ENCODE results near the gene CPXM1.
"Not testable (repeated sequence)": the region's sequence is repeated elsewhere in the genome, so short reads cannot be mapped to it uniquely, and the experiment has no call there.

CPXM1 gene

DNA sequence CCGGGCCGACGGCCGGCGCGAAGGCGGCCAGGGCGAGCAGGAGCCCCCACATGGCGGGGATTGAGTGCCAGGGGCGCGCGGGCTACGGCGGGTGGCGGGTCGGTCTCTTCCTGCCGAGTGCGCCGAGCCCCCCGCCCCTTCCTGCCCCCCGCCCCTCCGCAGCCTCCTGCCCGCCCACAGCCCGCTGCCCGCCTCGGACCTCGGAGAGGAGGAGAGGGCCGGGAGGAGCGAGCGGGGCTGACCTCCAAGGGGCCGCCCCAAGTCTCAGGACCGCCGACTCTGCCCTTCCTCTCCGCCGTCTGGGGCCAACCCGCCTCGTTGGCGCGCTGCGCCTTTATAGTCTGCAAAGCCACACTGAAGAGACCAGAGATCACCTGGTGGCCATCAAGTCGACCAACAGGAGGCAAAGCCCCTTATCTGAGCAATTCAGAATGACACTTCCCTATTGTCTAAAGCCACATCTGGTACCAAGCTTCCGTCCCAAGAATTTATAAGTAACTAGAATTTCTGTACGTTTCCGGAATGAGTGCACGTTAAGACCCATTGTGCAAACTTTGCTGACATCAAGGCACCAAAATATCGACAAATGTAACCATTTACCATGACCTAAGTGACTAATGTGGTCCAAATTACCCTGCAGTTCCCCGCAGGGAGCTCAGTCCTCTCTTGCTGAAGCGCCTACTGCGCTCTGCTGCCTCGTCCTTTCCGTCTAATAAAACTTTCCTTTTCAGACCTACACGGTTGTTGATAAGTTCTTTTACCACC is at the start of gene CPXM1:
Gene CPXM1, minus strand, starts transcription at position 107 of the 765 bp plus-strand sequence. Its CDS starts 55 bp downstream, at position 52.
- DNase-seq (ENCODE audit: low spot score), result peak; percentile 79

DNA sequence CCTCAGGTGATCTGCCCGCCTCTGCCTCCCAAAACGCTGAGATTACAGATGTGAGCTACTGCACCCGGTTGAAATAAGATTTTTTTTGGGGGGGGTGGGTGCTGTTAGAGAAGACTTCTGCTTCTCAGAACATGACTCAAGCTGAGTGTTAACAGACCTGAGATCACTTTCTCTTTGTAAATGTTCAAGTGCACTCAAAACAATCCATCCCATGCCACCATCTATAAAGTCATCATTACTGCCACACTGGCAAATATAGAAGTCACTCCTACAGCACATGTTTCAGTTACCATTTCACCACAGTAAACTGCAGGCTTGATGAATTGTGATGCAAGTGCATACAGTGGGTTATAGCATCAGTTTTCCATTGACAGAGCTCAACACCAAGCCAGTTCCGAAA is 49.1 kb upstream of the CPXM1 start:
- no peak for DNase-seq (ENCODE audit: low spot score)

DNA sequence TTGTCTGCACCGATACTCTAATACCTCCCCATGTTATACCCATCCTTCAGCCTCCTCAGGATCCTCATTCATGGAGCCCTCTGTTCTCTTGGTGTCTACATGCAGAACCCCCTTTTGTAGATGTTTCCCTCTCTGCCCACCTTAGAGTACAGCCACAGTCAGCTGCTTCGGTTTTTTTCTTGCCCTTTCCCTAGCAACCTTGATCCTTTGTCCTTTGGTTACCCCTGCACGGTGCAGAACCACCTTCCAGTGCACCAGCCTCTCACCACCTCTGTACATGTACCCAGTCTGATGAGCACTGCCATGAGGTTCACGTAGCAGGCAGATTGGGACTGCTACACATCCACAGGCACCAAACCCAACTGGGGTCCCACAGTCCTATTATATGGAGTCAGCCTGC is 47.4 kb upstream of the CPXM1 start:
- DNase-seq (ENCODE audit: low spot score), result no peak

DNA sequence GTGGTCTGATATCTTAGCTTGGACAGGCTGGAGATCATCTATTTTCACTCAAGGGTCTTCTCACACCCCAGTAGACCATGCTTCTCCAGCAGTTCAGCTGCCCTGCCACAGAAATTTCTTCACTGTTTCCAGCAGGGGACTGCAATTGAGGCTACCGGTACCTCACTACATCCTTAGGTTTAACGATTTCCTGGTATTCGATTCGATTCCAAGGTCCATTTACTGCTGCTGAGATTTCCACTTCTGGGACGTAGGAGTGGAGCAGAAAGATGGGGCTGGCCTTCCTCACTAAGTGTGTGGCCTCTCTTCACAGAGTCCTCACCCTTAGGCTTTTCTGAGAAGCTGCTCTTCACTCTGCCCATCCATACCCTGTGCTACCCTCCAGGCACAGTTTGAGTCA is 46.3 kb upstream of the CPXM1 start:
- DNase-seq (ENCODE audit: low spot score), result no peak

DNA sequence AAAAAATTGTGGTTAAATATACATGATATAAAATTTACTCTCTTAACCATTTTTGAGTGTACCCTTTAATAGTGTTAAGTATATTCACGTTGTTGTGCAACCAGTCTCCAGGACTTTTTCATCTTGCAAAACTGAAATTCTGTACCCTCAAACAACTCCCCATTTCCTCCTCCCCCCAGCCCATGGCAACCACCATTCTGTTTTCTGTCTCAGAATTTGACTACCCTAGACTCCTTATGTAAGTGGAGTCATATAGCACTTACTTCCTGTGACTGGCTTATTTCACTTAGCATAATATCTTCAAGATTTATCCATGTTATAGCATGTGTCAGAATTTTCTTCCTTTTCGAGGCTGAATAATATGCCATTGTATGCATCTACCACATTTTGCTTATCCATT is 45.2 kb upstream of the CPXM1 start:
- DNase-seq (ENCODE audit: low spot score), result no peak

DNA sequence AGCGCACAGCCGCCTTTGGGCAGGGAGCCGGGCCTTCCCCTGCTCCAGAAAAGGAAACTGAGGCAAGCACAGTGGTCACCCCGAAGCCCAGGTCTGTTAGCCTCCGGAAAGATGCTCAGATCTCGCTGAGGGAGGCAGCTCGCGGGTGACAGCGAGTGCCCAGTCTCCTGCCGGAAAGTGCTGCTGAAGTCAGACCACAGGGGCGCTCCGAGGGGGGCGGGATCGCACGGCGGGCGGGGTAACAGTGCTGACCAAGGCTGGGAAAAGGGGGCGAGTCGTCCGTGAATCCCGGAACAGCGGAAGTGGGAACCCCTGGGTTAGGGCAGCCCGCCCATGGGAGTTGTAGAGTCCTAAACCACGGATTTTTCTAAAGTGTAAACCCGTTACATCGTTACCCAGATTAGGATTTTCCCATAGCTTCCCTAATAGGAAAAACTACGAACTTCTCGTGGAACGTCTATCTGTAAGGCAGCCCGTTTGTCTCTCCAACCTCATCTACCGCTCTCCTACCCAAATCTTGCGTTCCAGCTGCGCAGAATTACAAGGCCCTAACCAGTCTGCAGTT is 40.6 kb upstream of the CPXM1 start:
- DNase-seq (ENCODE audit: low spot score), result peak; percentile 87

DNA sequence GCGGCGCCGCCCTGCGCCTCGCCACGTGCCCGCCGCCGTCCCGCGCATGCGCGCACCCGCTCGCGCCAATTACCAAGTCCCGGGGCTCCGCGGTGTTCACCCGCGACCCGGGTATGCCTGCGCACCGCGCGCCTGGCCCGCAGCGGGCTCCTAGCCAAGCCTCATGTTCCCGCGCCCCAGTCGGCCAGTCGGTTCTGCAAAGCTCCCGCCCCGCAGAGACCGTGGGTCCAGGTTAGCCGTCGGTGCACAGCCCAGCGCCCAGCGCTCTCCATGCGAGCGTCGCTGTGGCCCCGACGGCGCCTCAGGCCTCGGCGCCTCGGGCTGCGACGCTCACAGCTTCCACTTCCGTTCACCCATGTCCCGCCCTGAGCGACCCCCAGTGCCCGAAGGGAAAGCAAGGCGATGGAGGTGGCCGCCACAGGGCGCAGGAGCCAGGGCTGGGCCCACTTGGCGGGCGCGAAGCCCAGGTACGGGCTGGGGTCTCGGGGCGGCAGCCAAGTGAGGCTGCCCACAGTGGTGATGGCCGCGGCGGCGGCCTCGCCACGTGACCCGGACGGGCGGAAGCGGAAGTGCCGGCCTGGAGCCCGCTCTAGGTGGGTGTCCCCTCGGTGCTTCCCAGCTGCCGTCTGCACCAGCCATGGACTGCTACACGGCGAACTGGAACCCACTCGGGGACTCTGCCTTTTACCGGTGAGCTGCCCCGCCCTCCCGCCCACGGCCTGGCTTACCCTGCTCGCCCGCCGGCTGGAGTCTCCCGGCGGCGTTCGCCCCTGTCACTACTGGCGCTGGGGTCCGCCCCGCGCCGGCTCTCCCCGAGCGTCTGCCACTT is 39.9 kb upstream of the CPXM1 start, which contains the start of the genes PCED1A and VPS16:
Gene PCED1A, minus strand, starts transcription at position 518 of the 829 bp plus-strand sequence. CDS start 743 bp downstream, outside the sequence.
Gene VPS16, plus strand, starts transcription at position 608 of the 829 bp plus-strand sequence. Its CDS starts 30 bp downstream, at position 638.
- peak; percentile 95 for DNase-seq (ENCODE audit: low spot score)

DNA sequence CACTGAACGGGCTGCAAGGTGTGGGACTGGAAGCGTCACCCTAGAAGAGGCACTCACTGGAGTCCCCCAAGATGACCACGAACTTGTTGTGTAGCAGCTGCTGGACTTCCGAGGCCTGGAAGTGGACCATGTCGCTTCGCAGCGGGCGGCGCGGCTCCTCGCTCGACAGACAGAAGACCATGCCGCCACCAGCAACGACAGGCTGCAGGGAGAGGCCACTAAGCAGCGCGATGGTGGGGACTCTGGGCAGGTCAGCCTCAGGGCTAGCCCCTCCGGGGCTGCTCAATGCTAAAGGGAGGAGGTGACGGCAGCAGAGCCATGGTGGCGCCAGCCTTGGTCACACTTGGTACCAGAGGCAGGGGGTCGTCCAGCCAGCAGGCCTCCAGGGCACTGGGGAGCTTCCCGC is 39.3 kb upstream of the CPXM1 start:
- DNase-seq (ENCODE audit: low spot score), result no peak

DNA sequence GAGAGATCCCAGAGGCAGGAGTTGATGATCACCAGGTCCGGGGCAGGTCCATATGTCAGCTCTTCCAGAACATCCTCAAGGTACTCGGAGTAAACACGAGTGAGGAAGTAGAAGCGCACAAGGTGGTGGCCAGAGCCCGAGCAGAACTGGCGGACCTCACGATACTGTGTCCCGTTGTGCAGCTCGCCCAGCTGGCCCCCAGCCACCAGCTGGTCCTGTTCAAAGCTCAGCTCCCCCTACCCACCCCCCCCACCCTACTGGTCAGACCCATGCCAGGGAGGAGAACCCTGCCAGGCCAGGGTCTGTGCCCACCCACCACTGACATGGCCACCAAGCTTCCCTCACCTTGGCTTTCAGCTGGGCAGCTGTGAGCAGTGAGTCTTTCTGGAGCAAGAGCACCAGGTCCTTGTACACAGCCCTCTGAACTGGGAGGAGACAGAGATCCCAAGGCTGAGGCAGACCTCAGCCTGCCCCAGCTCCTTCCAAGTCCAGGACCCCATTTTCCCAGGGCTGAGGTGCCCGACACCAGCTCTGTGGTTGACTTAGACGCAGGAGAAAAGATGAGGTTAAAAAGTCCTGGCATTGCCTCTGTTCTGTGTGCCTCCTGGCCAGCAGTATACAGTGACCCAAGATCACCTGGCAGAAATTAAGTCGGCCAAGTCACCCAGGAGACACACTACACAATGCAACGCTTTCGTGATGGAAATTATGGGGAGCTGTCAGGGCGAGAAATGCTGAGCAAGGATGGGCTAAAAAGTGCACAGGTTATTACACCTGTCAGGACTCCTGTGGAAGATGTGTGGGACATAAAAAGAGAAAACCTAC is 38.6 kb upstream of the CPXM1 start:
- DNase-seq (ENCODE audit: low spot score), result no peak

DNA sequence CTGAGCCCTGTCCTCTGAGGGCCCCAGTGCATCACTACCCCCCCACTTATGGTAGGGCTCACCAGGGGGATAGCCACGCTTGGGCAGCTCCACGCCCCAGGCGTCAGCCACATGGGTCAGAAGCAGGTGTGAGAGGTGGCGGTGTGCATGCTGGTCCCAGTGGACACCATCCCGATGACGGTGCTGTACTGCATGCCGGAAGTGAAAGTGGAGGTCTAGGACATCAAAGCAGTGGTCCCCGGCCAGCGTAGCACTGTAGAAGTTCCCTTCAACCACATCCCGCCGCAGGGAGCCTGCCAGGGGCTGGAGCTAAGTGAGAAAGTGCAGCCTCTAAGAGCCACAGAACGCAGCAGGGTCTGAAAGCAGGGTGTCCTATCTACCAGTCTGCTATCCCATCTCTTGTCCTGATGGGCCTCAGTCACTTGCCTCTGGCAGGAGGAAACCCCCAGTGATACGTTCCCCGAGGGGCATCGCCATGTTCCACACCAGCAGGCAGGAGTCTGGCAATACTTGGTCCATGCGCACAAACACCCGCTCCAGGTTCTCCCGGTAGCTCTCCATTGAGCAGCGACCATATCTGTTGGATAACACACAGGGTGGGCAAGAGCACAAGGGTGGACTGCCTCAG is 37.9 kb upstream of the CPXM1 start:
- no peak for DNase-seq (ENCODE audit: low spot score)

DNA sequence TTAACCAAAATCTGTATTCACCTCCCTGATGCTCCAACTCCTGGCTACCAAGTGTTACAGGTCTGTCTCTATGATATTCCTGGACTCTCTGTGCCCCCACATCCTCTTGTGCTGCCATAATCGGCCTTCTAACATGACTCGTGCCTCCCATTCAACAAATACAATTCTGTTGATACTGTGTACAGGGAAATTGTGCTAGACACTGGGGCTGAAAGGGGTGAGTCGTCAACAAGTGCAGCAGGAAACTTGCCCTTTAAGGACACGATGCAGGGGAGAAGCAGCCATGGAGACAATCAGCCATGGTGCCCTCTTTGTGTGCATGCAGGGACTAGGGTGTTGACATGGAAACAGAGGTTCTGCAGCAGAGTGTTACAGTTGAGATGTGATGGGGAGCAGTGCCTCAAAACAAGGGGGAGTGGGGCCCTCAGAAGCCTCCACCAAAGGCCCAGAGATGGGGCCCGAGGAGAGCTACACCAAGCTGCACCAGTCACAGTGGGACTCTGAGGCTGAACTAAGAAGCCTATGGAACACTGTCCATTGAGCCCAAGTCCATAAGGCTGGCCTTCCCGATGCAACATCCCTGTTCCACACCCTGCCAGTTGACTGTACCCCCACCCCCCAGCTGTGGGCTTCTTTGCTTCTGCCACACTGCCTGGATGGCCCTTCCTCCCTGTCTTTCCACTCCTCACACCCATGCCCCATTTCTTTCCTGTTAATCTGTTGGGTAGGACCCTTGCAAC is 37.0 kb upstream of the CPXM1 start:
- no peak for DNase-seq (ENCODE audit: low spot score)

DNA sequence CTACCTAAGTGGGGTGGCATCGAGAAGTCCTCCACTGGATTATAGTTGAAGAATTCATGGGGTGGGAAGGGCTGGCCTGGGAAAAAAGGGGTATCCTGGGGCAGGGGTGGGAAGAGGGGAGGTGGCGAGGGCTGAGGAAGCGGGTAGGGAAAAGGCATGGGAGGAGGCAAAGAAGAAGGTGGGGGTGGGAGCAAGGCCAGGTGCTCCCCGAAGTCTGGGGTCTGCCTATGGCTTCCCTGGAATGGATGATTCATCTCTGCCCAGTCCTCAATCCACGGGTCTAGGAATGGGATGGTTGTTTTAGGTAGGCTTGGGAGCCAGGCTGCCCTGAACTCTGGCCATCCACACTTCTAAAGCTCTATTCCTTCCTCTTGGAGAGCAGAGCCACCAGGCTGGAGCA is 35.6 kb upstream of the CPXM1 start:
- no peak for DNase-seq (ENCODE audit: low spot score)

DNA sequence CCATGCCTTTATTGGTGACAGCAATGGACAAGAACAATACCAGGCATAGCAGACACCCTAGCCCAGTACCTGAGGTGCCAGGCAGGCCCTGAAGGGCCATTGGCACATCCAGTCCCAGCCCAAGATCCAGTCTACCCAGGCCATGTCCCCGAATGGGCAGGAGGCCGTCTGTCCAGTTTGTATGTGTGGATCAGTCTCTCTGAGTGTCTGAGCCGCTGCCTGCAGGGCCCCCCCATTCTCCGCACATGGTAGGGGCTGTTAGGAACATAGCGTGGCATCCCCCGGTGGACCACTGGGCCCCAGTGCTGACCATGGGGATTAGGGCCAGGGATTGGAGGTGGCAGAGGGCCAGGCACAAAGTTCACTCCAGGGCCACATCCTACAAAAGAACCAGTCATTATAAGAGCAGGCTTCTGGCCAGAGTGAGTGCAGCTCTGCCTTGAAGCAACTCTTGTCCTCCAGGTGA is 34.9 kb upstream of the CPXM1 start:
- DNase-seq (ENCODE audit: low spot score), result no peak

DNA sequence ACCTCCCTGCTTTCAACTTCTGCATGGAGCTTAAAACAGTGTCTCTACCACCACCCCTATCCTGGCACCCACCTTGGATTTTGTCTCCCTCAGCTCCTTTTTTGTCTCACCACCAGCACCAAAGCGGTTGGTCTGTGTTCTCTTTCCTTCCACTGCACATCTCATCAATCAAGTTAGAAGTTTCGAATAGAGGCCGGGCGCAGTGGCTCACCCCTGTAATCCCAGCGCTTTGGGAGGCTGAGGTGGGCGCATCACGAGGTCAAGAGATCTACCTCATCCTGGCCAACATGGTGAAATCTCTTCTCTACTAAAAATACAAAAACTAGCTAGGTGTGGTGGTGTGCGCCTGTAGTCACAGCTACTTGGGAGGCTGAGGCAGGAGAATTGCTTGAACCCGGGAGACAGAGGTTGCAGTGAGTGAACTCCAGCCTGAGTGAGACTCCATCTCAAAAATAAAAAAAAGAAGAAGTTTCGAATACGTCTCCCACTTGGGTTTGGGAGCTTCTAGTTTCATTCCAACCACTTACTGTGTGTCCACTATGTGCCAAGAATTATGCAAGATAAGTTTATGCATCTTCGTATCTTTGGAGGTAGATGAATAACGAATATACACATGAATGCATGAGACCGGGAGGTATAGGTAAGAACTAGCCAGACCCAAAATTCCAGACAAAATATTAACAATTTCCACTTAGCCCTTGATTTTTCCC is 34.1 kb upstream of the CPXM1 start:
- no peak for DNase-seq (ENCODE audit: low spot score)

DNA sequence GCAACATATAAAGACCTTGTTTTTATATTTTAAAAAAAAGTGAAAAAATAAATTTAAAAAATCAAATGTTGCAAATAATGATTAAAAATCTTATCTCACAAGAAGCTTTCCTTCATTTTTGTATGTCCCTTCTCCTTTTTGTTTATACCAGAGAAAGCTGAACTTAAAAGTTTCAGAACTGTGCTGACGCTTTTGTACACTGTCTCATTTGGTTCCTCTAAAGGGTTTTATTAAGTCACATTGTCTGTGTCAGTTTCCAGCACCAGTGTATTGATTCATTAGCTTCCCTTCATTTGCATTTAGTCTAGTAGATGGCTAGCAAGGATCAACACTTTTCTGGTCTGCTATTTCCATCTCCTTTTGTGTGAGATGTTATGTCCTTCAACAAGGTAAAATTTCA is 33.3 kb upstream of the CPXM1 start:
- no peak for DNase-seq (ENCODE audit: low spot score)

DNA sequence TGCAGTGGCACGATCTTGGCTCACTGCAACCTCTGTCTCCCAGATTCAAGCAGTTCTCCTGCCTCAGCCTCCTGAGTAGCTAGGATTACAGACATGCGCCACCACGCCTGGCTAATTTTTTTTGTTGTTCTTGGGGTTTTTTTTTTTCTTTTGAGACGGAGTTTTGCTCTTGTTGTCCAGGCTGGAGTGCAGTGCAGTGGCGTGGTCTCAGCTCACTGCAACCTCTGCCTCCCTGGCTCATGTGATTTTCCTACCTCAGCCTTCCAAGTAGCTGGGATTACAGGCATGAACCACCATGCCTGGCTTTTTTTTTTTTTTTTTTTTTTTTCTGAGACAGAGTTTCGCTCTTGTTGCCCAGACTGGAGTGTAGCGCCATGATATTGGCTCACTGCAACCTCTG is 30.8 kb upstream of the CPXM1 start:
- not testable (repeated sequence) for DNase-seq (ENCODE audit: low spot score)

DNA sequence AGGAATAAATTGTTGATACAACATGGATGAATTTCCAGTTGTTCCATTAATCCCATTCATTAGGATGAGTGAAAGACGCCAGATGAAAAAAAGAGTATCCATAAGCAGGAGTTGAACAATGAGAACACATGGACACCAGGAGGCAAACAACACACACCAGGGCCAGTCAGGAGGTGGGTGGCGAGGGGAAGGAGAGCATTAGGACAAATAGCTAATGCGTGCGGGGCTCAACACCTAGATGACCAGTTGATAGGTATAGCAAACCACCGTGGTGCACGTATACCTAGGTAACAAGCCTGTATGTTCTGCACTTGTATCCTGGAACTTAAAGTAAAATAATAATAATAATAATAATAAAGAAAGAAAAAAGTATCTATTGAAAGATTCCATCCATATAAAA is 28.9 kb upstream of the CPXM1 start:
- DNase-seq (ENCODE audit: low spot score), result no peak

DNA sequence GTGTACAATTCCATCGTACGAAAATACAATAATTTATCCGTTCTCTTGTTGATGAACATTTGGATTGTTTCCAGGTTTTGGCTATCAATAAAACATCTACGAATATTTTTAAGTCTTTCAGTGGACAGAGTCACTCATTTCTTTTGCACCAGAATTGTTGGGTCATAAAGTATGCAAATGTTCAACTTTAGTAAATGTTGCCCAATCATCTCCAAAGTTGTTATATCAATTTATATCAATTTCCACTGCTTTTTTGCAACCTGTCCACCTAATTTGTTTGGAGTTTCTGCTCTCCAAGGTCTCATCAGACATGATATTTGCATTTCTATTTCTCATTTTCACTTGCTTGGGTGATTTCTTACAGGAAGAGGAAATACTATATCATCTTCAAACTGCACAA is 26.2 kb upstream of the CPXM1 start:
- no peak for DNase-seq (ENCODE audit: low spot score)

DNA sequence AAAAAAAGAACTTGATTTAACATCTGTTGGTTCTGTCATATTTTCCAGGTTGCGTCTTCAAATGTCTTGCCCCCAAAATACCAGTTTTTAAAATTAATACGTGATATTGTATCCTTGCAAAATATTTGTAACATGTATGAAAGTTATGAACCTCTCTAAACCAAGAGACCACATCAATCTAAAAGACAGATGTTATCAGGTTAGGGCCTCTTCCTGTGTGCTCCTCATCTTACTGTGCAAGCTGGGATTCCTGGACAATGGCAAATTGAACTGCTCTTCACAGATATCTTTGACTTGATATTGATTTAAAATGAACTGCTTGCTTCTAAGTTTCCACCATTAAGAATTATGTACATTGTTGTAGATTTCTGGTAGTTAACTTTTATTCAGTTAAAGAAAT is 25.3 kb upstream of the CPXM1 start:
- no peak for DNase-seq (ENCODE audit: low spot score)

DNA sequence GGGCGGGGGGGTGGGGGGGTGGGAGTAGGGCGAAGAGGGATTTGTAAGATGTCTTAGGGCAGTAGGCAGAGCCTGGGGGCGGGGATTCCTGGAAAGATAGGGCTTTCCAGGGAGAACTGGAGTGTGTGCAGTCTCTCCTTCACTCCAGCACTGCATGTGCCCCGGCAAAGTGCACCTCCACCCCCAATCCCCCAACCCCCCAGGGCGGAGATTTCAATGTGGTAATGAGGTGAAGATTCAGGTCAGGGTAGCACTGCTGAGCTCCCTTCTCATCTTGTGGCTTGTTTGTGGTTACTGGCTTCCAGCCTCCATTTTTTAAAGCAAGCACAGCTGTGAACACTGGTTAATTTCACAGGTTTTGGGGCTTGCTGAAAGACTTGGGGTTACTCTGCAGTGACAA is 21.6 kb upstream of the CPXM1 start:
- DNase-seq (ENCODE audit: low spot score), result no peak

All from left forelimb (tissue), 1 donor.